IPS-18a (cell line): ENCODE data around the gene EML4.
"Not testable (repeated sequence)": the region's sequence is repeated elsewhere in the genome, so short reads cannot be mapped to it uniquely, and the experiment has no call there.

Source experiments
- H3K27ac ChIP-seq: one replicate; pipeline ENCODE4 v1.5.1; 2013; ENCODE audit warnings: low read length
- H3K27me3 ChIP-seq: one replicate; pipeline ENCODE4 v1.6.1; 2013; ENCODE audit warnings: mild to moderate bottlenecking, low read length; ENCODE audit not compliant: control insufficient read depth, insufficient read depth
- H3K36me3 ChIP-seq: one replicate; pipeline ENCODE4 v1.6.1; 2013; ENCODE audit warnings: low read depth, low read length; ENCODE audit not compliant: control insufficient read depth
- H3K4me1 ChIP-seq: one replicate; pipeline ENCODE4 v1.6.1; 2013; ENCODE audit warnings: low read depth, low read length; ENCODE audit not compliant: control insufficient read depth
- H3K4me3 ChIP-seq: one replicate; pipeline ENCODE4 v1.5.1; 2013; ENCODE audit warnings: low read length
- H3K9ac ChIP-seq: one replicate; pipeline ENCODE4 v1.6.1; 2013; ENCODE audit warnings: mild to moderate bottlenecking, low read length, moderate library complexity
- H3K9me3 ChIP-seq: one replicate; pipeline ENCODE4 v1.6.1; 2013; ENCODE audit warnings: low read depth, low read length; ENCODE audit not compliant: control insufficient read depth

EML4 gene

DNA sequence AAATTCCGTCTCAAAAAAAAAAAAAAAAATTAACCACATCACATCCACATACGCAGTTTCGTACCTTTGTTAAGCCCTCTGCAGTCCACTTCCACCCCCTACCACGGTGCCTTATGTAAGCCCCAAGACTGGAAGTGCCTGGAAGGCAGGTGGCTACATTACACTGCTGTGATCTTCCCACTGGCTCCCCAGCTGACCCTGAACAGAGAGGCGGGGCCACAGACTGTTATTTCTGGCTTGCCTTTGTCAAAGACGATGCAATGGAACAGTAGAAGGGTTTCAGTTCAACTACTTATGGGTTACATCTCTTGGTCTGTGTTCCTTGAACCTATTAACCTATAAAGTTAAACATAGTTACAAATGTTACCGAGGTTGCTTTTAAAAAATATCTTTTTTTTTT is 207.6 kb downstream of the EML4 start:
- Histone ChIP-seq H3K27ac (no peak overlapping the region), H3K9ac (no peak overlapping the region), H3K4me3 (no peak overlapping the region), H3K9me3 (no peaks in the 10 kb centered on the region), H3K4me1 (no peaks in the 10 kb centered on the region), H3K27me3 (no peaks in the 10 kb centered on the region), H3K36me3 (no peaks in the 10 kb centered on the region)

DNA sequence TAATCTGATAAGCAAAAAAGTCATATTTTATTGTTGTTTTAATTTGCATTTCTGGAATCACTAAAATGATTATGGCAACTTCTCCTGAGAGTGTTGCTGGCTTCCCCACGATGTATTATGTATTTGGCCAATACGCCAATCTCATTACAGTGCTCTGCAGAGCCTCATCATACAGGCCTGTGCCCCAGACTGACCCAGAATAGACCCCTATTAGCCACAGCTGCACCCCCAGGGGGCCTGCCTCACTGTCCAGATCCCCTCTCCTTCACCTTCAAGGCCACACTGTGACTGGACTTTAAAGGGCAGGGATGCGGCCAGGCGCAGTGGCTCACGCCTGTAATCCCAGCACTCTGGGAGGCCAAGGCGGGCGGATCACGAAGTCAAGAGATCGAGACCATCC is 209.3 kb downstream of the EML4 start:
- H3K9ac ChIP-seq: no peak overlapping the region
- H3K4me1 ChIP-seq: no peaks in the 10 kb centered on the region
- no peaks in the 10 kb centered on the region for H3K27me3 ChIP-seq
- no peak overlapping the region for H3K4me3 ChIP-seq
- H3K9me3 ChIP-seq: no peaks in the 10 kb centered on the region
- H3K36me3 ChIP-seq: no peaks in the 10 kb centered on the region
- no peak overlapping the region for H3K27ac ChIP-seq

DNA sequence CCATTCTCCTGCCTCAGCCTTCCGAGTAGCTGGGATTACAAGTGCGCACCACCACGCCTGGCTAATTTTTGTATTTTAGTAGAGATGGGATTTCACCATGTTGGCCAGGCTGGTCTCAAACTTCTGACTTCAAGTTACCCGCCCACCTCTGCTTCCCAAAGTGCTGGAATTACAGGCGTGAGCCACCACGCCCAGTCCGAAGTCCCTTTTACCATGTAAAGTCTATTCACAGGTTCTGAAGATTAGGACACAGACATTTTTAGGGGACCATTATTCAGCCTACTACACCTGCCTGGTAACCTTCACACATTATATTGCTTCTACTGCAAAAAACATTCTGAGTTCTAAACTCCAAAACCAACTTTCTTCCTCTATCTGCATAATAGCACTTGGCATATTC is 210.9 kb downstream of the EML4 start:
- H3K27me3 ChIP-seq, H3K27ac ChIP-seq, H3K9ac ChIP-seq, H3K9me3 ChIP-seq, H3K4me1 ChIP-seq, H3K36me3 ChIP-seq, H3K4me3 ChIP-seq: not testable (repeated sequence)

DNA sequence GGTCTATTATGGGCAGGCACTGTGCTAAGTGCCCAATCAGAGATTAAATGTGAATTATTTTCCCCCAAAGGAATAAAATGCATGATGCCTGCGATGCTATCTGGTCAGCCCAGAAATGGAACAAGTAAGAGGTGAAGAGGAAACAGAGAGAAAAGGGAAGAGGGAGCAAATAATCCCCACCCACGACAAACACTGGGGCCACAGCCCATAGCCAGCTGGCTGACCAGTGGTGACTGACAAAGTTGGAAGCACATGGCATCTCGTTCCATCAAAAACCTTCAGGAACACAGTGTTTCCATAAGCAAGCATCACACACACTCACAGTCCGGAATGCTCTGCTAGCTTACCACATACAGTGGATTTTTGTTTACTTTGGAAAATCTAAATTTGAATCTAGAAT is 213.0 kb downstream of the EML4 start:
- Histone ChIP-seq H3K36me3 (no peaks in the 10 kb centered on the region), H3K4me3 (no peak overlapping the region), H3K9ac (no peak overlapping the region), H3K9me3 (no peaks in the 10 kb centered on the region), H3K27me3 (no peaks in the 10 kb centered on the region), H3K27ac (no peak overlapping the region), H3K4me1 (no peaks in the 10 kb centered on the region)
